Vagina (tissue), 2 donors: ENCODE results near the gene GFRA1.

Source experiments
- POLR2A ChIP-seq, 2 donors: fragments of 450-650 bp; IDR thresholded peaks; one replicate each; pipeline ENCODE4 v1.6.1; 2017; ENCODE audit warnings: antibody characterized with exemption in 2 of 2, mild to moderate bottlenecking in 2 of 2, moderate library complexity in 2 of 2
- TF ChIP-seq, protein P1 (sequence below), 3 experiments: fragments of 450-650 bp in 2 of 3; fragments of 200-600 bp in 1 of 3; sonication (generic) in 1 of 3; IDR thresholded peaks; one replicate each; pipeline ENCODE4 v1.5.1; 2017 to 2019; ENCODE audit warnings: antibody characterized with exemption in 3 of 3, mild to moderate bottlenecking in 2 of 3, moderate library complexity in 2 of 3

DNA sequence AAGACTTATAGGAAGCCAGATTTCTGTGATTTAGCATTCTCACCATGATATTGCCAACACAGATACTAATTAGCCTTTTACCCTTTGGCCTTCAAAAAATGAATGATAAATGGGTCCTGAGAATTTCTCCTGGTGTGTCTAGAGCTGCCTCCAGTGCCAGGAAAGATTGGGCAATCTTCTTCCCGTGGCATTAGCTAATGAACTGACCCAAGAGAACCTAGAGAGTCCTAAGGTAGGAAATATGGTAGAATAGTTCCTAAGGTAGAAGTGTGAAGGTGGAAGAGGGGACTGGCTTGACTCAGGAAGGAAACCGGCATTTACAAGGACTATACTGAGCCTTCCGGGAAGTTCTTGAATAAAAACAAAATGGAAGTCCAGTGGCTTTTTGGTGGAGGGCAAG lies 133.1 kb downstream of the GFRA1 start:
- TF ChIP-seq, protein P1, sequence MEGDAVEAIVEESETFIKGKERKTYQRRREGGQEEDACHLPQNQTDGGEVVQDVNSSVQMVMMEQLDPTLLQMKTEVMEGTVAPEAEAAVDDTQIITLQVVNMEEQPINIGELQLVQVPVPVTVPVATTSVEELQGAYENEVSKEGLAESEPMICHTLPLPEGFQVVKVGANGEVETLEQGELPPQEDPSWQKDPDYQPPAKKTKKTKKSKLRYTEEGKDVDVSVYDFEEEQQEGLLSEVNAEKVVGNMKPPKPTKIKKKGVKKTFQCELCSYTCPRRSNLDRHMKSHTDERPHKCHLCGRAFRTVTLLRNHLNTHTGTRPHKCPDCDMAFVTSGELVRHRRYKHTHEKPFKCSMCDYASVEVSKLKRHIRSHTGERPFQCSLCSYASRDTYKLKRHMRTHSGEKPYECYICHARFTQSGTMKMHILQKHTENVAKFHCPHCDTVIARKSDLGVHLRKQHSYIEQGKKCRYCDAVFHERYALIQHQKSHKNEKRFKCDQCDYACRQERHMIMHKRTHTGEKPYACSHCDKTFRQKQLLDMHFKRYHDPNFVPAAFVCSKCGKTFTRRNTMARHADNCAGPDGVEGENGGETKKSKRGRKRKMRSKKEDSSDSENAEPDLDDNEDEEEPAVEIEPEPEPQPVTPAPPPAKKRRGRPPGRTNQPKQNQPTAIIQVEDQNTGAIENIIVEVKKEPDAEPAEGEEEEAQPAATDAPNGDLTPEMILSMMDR (IDR thresholded peaks at IDR 0.05): no peak
- TF ChIP-seq POLR2A (IDR thresholded peaks at IDR 0.05): no peak
